ACC112 (cell line): ENCODE measurements around the gene SLC25A21.

ENCODE experiments used
- H2AFZ ChIP-seq: fragments of 200-600 bp; sonication (generic); one replicate; pipeline ENCODE4 v1.6.0; 2017; ENCODE audit warnings: antibody characterized with exemption, low read length; ENCODE audit not compliant: unreplicated experiment
- H3K27ac ChIP-seq: fragments of 200-600 bp; sonication (generic); 2 replicates; pipeline ENCODE4 v1.5.1; 2014; ENCODE audit warnings: low read depth, mild to moderate bottlenecking, antibody characterized with exemption, low read length, moderate library complexity
- H3K27me3 ChIP-seq: fragments of 200-600 bp; sonication (generic); 2 replicates; pipeline ENCODE4 v1.6.1; 2014; ENCODE audit warnings: mild to moderate bottlenecking, antibody characterized with exemption, low read length, moderate library complexity, mixed read lengths; ENCODE audit not compliant: insufficient read depth
- H3K36me3 ChIP-seq: fragments of 200-600 bp; sonication (generic); 2 replicates; pipeline ENCODE4 v1.6.1; 2016; ENCODE audit warnings: mild to moderate bottlenecking, antibody characterized with exemption, low read length, moderate library complexity, mixed read lengths; ENCODE audit not compliant: insufficient read depth
- H3K4me1 ChIP-seq: fragments of 200-600 bp; sonication (generic); one replicate; pipeline ENCODE4 v1.6.1; 2016; ENCODE audit warnings: low read length, mixed read lengths; ENCODE audit not compliant: insufficient read depth, unreplicated experiment, control insufficient read depth
- H3K4me3 ChIP-seq: fragments of 200-600 bp; sonication (generic); 2 replicates; pipeline ENCODE4 v1.5.1; 2014; ENCODE audit warnings: mild to moderate bottlenecking, low read depth, low read length
- H3K79me2 ChIP-seq: fragments of 200-600 bp; sonication (generic); one replicate; pipeline ENCODE4 v1.6.0; 2016; ENCODE audit warnings: low read length; ENCODE audit not compliant: control insufficient read depth, unreplicated experiment, insufficient read depth

SLC25A21 gene

GRCh38 chr14:36856095-36856878 is 316.1 kb downstream of the SLC25A21 start:
- peaks cover under 1% of the 10 kb centered on the region; the same call in 1 of the 2 replicates for H3K27me3 ChIP-seq
- no peak overlapping the region for H3K27ac ChIP-seq
- H3K4me1 ChIP-seq: no peaks in the 10 kb centered on the region
- no peaks in the 10 kb centered on the region for H3K79me2 ChIP-seq
- no peaks in the 10 kb centered on the region for H3K36me3 ChIP-seq
- H3K4me3 ChIP-seq: no peak overlapping the region
- no peak overlapping the region for H2AFZ ChIP-seq

GRCh38 chr14:36855396-36855795 is 317.0 kb downstream of the SLC25A21 start:
- Histone ChIP-seq H3K27me3 (peaks cover 4% of the 10 kb centered on the region; the same call in 1 of the 2 replicates), H3K79me2 (no peaks in the 10 kb centered on the region), H3K4me3 (no peak overlapping the region), H3K4me1 (no peaks in the 10 kb centered on the region), H3K36me3 (no peaks in the 10 kb centered on the region), H2AFZ (no peak overlapping the region), H3K27ac (no peak overlapping the region)

- H2AFZ ChIP-seq: no peak overlapping the region
- H3K4me3 ChIP-seq: no peak overlapping the region
- H3K4me1 ChIP-seq: no peaks in the 10 kb centered on the region
- no peaks in the 10 kb centered on the region for H3K36me3 ChIP-seq
- peaks cover 4% of the 10 kb centered on the region; the same call in 1 of the 2 replicates for H3K27me3 ChIP-seq
- H3K27ac ChIP-seq: no peak overlapping the region
- no peaks in the 10 kb centered on the region for H3K79me2 ChIP-seq
Observed at GRCh38 chr14:36852981-36853691, 319.3 kb downstream of the SLC25A21 start.

- peaks cover 23% of the 10 kb centered on the region; the same call in 1 of the 2 replicates for H3K27me3 ChIP-seq
- H3K4me1 ChIP-seq: no peaks in the 10 kb centered on the region
Observed at GRCh38 chr14:36848213-36848612, 324.2 kb downstream of the SLC25A21 start.

GRCh38 chr14:36847366-36847765 is 325.0 kb downstream of the SLC25A21 start:
- Histone ChIP-seq H3K27ac (no peak overlapping the region), H2AFZ (no peak overlapping the region), H3K27me3 (peaks cover 23% of the 10 kb centered on the region; the same call in 1 of the 2 replicates), H3K79me2 (no peaks in the 10 kb centered on the region), H3K4me3 (no peak overlapping the region), H3K36me3 (no peaks in the 10 kb centered on the region), H3K4me1 (no peaks in the 10 kb centered on the region)

More at GRCh38 chr14:36848213-36848612, 324.2 kb downstream of the SLC25A21 start:
- no peaks in the 10 kb centered on the region for H3K79me2 ChIP-seq
- no peak overlapping the region for H3K4me3 ChIP-seq
- no peak overlapping the region for H3K27ac ChIP-seq
- no peaks in the 10 kb centered on the region for H3K36me3 ChIP-seq
- H2AFZ ChIP-seq: no peak overlapping the region

- Histone ChIP-seq H3K27ac (no peak overlapping the region), H3K27me3 (peaks cover 31% of the 10 kb centered on the region; the same call in 1 of the 2 replicates), H3K79me2 (no peaks in the 10 kb centered on the region), H3K4me3 (no peak overlapping the region), H2AFZ (no peak overlapping the region), H3K4me1 (no peaks in the 10 kb centered on the region), H3K36me3 (no peaks in the 10 kb centered on the region)
Observed at GRCh38 chr14:36845356-36846012, 326.9 kb downstream of the SLC25A21 start.

- no peaks in the 10 kb centered on the region for H3K79me2 ChIP-seq
- no peaks in the 10 kb centered on the region for H3K4me1 ChIP-seq
- no peak overlapping the region for H2AFZ ChIP-seq
- no peak overlapping the region for H3K4me3 ChIP-seq
- H3K36me3 ChIP-seq: no peaks in the 10 kb centered on the region
- peaks cover 31% of the 10 kb centered on the region; the same call in 1 of the 2 replicates for H3K27me3 ChIP-seq
- H3K27ac ChIP-seq: no peak overlapping the region
Observed at GRCh38 chr14:36844443-36845195, 327.8 kb downstream of the SLC25A21 start.

- H3K4me3 ChIP-seq: no peak overlapping the region
- H3K79me2 ChIP-seq: no peaks in the 10 kb centered on the region
- no peak overlapping the region for H3K27ac ChIP-seq
- H3K36me3 ChIP-seq: no peaks in the 10 kb centered on the region
- no peaks in the 10 kb centered on the region for H3K4me1 ChIP-seq
- no peak overlapping the region for H2AFZ ChIP-seq
- H3K27me3 ChIP-seq: peaks cover 31% of the 10 kb centered on the region; the same call in 1 of the 2 replicates
Observed at GRCh38 chr14:36843410-36843809, 329.0 kb downstream of the SLC25A21 start.

- Histone ChIP-seq H2AFZ (no peak overlapping the region), H3K4me1 (no peaks in the 10 kb centered on the region), H3K27me3 (peaks cover 16% of the 10 kb centered on the region), H3K36me3 (no peaks in the 10 kb centered on the region), H3K79me2 (no peaks in the 10 kb centered on the region), H3K27ac (no peak overlapping the region), H3K4me3 (no peak overlapping the region)
Observed at GRCh38 chr14:36835128-36835527, 337.3 kb downstream of the SLC25A21 start.

GRCh38 chr14:36834293-36834692 is 338.1 kb downstream of the SLC25A21 start:
- no peaks in the 10 kb centered on the region for H3K36me3 ChIP-seq
- no peak overlapping the region for H3K27ac ChIP-seq
- H3K4me3 ChIP-seq: no peak overlapping the region
- no peaks in the 10 kb centered on the region for H3K79me2 ChIP-seq
- H3K4me1 ChIP-seq: no peaks in the 10 kb centered on the region
- H3K27me3 ChIP-seq: peaks cover 24% of the 10 kb centered on the region
- no peak overlapping the region for H2AFZ ChIP-seq
